ENCODE data around the gene NAALADL2.
"Not testable (repeated sequence)": the region's sequence is repeated elsewhere in the genome, so short reads cannot be mapped to it uniquely, and the experiment has no call there.

NAALADL2 gene

GRCh38 chr3:175443682-175444081, 584.5 kb downstream of the NAALADL2 start:
- no peak for DNase-seq

- no peak for DNase-seq
These were observed 586.6 kb downstream of the NAALADL2 start for GRCh38 chr3:175445741-175446140.

GRCh38 chr3:175447521-175447920, 588.4 kb downstream of the NAALADL2 start:
- DNase-seq = no peak

- no peak for DNase-seq
These were observed 594.2 kb downstream of the NAALADL2 start for GRCh38 chr3:175453361-175453760.

GRCh38 chr3:175456466-175456865, 597.3 kb downstream of the NAALADL2 start:
- DNase-seq = no peak

- DNase-seq = no peak
These were observed 598.2 kb downstream of the NAALADL2 start for GRCh38 chr3:175457301-175457700.

- DNase-seq = not testable (repeated sequence)
These were observed 601.8 kb downstream of the NAALADL2 start for GRCh38 chr3:175460849-175461399.

GRCh38 chr3:175464362-175464761, 605.2 kb downstream of the NAALADL2 start:
- no peak for DNase-seq

- no peak for DNase-seq
These were observed 610.0 kb downstream of the NAALADL2 start for GRCh38 chr3:175469124-175469523.

GRCh38 chr3:175475765-175476164, 616.6 kb downstream of the NAALADL2 start:
- DNase-seq = no peak

- no peak for DNase-seq
These were observed 617.4 kb downstream of the NAALADL2 start for GRCh38 chr3:175476489-175476888.

GRCh38 chr3:175477651-175478224, 618.6 kb downstream of the NAALADL2 start:
- no peak for DNase-seq

- no peak for DNase-seq
These were observed 619.2 kb downstream of the NAALADL2 start for GRCh38 chr3:175478301-175478700.

- no peak for DNase-seq
These were observed 620.0 kb downstream of the NAALADL2 start for GRCh38 chr3:175479175-175479574.

- DNase-seq = no peak
These were observed 620.7 kb downstream of the NAALADL2 start for GRCh38 chr3:175479800-175480199.

- no peak for DNase-seq
These were observed 625.5 kb downstream of the NAALADL2 start for GRCh38 chr3:175484666-175485065.

GRCh38 chr3:175485436-175485835, 626.3 kb downstream of the NAALADL2 start:
- DNase-seq = no peak

- DNase-seq = no peak
These were observed 627.1 kb downstream of the NAALADL2 start for GRCh38 chr3:175486255-175486654.

GRCh38 chr3:175489406-175489805, 630.3 kb downstream of the NAALADL2 start:
- no peak for DNase-seq

GRCh38 chr3:175493301-175493700, 634.2 kb downstream of the NAALADL2 start:
- no peak for DNase-seq

- no peak for DNase-seq
These were observed 636.2 kb downstream of the NAALADL2 start for GRCh38 chr3:175495331-175495730.

- no peak for DNase-seq
These were observed 643.0 kb downstream of the NAALADL2 start for GRCh38 chr3:175502155-175502554.

- no peak for DNase-seq
These were observed 652.2 kb downstream of the NAALADL2 start for GRCh38 chr3:175511219-175511785.

GRCh38 chr3:175512700-175513099, 653.6 kb downstream of the NAALADL2 start:
- DNase-seq = no peak

GRCh38 chr3:175518459-175518858, 659.3 kb downstream of the NAALADL2 start:
- DNase-seq = no peak
